ENCODE data around the gene HCFC1R1. TPM values are rescaled to one million over a fixed set of nuclear protein-coding genes. Genes with fewer than 3 reads are reported as not detected.

The HCFC1R1 gene, protein sequence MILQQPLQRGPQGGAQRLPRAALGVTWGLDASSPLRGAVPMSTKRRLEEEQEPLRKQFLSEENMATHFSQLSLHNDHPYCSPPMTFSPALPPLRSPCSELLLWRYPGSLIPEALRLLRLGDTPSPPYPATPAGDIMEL
- total RNA-seq, result 7.8 and 11.3 TPM in 2 replicates

DNA sequence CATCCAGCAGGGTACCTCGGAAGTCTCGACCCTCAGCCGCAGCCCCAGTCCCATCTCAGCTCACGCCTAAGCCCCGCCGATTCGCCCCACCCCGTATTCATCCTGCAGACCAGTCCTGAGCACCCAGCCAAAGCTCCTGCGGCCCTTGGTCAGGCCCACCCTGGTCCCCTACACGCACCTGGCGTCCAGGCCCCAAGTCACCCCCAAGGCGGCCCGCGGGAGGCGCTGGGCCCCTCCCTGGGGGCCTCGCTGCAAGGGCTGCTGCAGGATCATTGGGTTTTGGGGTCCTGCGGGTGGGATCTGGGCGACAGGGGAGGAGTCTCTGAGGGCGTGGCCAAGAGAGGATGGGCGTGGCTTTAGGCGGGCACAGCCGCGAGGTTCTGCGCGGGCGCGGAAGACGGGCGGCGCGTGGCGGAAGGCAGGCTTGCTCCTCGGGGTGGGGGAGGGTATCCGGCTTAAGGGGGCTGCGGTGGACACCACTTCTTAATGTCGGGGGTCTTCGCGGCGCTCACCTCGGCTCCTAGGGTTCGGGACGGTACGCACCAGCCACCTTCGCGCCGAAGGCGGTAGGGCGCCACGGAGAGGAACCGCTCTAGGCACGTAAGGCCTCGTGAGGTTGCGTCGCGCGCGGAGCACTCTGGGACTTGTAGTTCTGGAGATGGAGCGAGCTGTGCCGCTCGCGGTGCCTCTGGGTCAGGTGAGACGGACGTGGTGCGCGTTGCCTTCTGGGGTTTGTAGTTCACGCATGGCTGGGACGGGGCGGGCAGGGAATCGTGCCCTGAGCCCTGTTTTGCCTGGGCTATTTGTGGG lies at the start of gene HCFC1R1, which contains the start of gene THOC6:
HCFC1R1 (minus strand) TSS at position 274 of the 810 bp plus-strand sequence; CDS start at position 273, 1 bp downstream.
THOC6 (plus strand) TSS at position 367 of the 810 bp plus-strand sequence; CDS start at position 659, 292 bp downstream.

DNA sequence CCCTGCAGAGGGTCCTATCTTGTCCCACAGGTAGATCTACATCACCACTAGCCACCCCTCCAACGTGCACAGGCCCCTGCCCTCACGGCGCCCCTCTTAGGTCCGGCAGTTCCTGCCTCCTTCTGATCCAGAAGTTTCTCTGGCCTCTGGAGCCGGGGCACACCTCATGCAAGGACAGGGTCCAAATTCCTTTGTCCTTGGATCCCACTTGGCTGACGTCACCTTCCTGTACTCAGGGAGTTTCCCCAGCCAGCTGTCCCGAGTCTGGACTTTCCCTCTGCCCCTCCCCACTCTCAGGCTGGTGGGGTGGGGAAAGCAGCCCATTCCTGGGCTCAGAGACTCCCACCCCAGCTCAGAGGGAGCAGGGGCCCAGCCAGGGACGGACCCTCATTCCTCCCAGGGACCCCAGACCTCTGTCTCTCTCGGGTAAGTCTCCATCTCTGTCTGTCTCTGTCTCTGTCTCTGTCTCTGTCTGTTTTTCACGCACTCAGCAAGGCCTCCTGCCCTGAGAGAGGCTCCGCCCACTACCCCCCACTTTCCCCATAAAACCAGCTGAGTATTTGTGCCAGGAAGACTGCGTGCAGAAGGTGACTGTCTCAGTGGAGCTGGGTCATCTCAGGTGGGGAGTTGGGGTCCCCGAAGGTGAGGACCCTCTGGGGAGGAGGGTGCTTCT lies 41.5 kb upstream of the HCFC1R1 start, which contains the start of gene IL32:
IL32 (plus strand) TSS at position 572 of the 673 bp plus-strand sequence. CDS start 172 bp downstream, outside the sequence.

GRCh38 chr16:3045758-3046640 lies 22.3 kb upstream of the HCFC1R1 start, which contains the start of gene MMP25:
TSS of gene MMP25 (plus strand) at chr16:3046561. CDS start at chr16:3046918, 357 bp downstream.

GRCh38 chr16:3036726-3037315 lies 13.1 kb upstream of the HCFC1R1 start, which contains the start of gene BICDL2:
TSS of gene BICDL2 (minus strand) at chr16:3036944. CDS start at chr16:3035496, 1,448 bp downstream.

GRCh38 chr16:3020247-3020603 lies 3.5 kb downstream of the HCFC1R1 start, which contains the start of gene TNFRSF12A:
TSS of gene TNFRSF12A (plus strand) at chr16:3020368. CDS start at chr16:3020398, 30 bp downstream.

DNA sequence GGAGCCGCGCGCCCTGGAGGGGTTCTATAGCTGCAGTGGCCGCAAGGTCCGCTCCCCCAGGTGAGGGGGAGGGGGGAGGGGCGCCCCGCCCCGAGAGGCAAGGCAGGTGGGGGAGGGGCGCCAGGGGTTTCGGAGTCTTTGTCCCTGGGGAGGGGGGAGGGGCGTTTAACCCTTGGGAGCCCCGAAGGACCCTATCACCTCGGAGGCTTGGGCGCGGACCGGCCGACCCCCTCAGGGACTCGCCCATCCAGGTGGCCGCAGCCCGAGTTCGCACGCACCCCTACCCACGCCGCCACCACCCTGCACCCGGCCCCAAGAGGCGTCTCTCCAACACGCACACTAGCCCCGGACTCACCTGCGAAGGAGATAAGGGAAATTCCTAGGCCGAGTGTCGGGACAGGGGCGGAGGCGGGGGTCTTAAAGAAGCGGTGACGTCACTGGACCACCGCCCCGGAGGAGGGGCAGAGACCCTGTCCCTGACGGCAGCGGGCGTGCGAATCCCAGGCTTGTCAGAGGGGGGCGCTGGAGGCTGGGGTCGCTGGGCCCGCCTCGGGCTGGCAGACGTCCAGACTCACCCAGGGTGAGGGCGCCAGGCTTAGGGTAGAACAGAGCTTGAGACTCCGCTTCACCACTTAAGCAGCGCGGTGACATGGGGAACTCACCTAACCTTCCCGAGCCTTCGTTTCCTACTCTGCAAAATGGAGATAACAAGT lies 5.8 kb downstream of the HCFC1R1 start, which contains the start of gene CLDN6:
CLDN6 (minus strand) TSS at position 390 of the 713 bp plus-strand sequence. CDS start 2,162 bp downstream, outside the sequence.

GRCh38 chr16:3012828-3013420 lies 10.8 kb downstream of the HCFC1R1 start, which contains the start of gene CLDN9:
TSS of gene CLDN9 (plus strand) at chr16:3012923. CDS start at chr16:3013363, 440 bp downstream.

DNA sequence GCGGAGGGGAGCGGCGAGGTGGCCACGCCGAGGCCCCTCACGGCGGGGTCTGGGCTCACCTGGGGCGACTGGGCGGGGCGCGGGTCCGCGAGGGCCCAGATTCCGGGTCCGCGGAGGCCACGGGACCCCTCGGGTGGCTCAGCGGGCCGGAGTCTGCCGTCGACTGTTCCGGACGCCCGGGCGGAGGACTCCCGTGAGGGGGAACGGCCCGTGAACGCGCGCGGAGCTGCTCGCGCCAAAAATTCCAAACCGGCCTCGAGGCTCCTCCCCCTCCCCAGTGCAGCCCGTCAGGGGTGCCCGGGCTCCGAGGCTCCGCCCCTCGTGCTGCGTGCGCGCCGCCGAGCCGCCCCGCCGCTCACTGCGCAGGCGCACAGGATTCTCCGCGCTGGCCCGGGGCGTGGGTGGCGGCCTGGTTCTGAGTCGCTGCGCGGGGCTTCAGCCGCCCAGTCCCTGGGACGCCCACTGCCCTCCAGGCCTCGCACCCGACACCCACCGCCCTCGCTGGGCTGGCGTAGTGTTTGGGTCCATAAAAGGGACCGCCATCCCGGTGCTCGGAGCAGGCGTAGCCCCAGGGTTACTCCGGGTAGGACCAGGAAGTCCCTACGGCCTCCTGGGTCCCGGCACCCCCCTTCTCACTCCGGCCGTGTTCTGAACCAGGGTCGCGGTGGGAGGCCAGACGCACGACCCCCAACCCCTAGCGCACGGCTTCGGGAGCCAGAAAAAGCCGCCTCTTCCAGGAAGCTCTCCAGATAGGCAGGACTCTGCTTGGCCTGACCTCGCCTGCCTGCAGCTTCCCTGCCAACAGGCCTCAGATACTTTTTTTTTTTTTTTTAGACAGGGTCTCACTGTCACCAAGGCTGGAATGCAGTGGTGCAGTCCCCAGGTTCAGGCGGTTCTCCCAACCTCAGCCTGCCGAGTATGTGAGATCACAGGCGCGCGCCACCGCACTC lies 43.2 kb downstream of the HCFC1R1 start, which contains the start of gene PKMYT1:
PKMYT1 (minus strand) TSS at position 220 of the 950 bp plus-strand sequence. CDS start 789 bp downstream, outside the sequence.

Other genes with a start within 250 kb of the HCFC1R1 start
- 124 and 257 TPM in 2 replicates for gene ELOB, start 246.7 kb downstream of the HCFC1R1 start, total RNA-seq
- gene PRSS33, start 236.4 kb downstream of the HCFC1R1 start, total RNA-seq, result not detected in 2 replicates
- gene PRSS41, start 225.5 kb downstream of the HCFC1R1 start, total RNA-seq, result not detected in 2 replicates
- gene PRSS21, start 206.7 kb downstream of the HCFC1R1 start, total RNA-seq, result not detected in 2 replicates
- not detected in 2 replicates for gene ZG16B, start 193.6 kb downstream of the HCFC1R1 start, total RNA-seq
- not detected in 2 replicates for gene PRSS22, start 165.8 kb downstream of the HCFC1R1 start, total RNA-seq
- 37.6 and 59.4 TPM in 2 replicates for gene FLYWCH2, start 140.7 kb downstream of the HCFC1R1 start, total RNA-seq
- 44.8 and 58.7 TPM in 2 replicates for gene FLYWCH1, start 112.0 kb downstream of the HCFC1R1 start, total RNA-seq
- not detected in 2 replicates for gene KREMEN2, start 59.7 kb downstream of the HCFC1R1 start, total RNA-seq
- gene PAQR4, start 54.6 kb downstream of the HCFC1R1 start, total RNA-seq, result 0.89 and 4.6 TPM in 2 replicates
- gene PKMYT1, start 43.5 kb downstream of the HCFC1R1 start, total RNA-seq, result 0.59 and 4.2 TPM in 2 replicates
- gene CLDN9, start 11.0 kb downstream of the HCFC1R1 start, total RNA-seq, result not detected in 2 replicates
- 0.30 TPM in 1 of 2 replicates, not detected in the other for gene CLDN6, start 5.8 kb downstream of the HCFC1R1 start, total RNA-seq
- gene TNFRSF12A, start 3.6 kb downstream of the HCFC1R1 start, total RNA-seq, result 267 and 333 TPM in 2 replicates
- gene THOC6, start 93 bp upstream of the HCFC1R1 start, total RNA-seq, result 13.2 and 15.4 TPM in 2 replicates
- 0.28 and 0.59 TPM in 2 replicates for gene BICDL2, start 13.0 kb upstream of the HCFC1R1 start, total RNA-seq
- not detected in 2 replicates for gene MMP25, start 22.6 kb upstream of the HCFC1R1 start, total RNA-seq
- 12.5 and 23.7 TPM in 2 replicates for gene IL32, start 41.7 kb upstream of the HCFC1R1 start, total RNA-seq
- gene ZSCAN10, start 75.4 kb upstream of the HCFC1R1 start, total RNA-seq, result not detected in 2 replicates
- 12.2 and 14.9 TPM in 2 replicates for gene ZNF205, start 88.6 kb upstream of the HCFC1R1 start, total RNA-seq
- 8.0 and 14.0 TPM in 2 replicates for gene ZNF213, start 111.1 kb upstream of the HCFC1R1 start, total RNA-seq
- gene OR1F1, start 164.3 kb upstream of the HCFC1R1 start, total RNA-seq, result not detected in 2 replicates
- gene ZNF200, start 211.2 kb upstream of the HCFC1R1 start, total RNA-seq, result 8.0 and 10.1 TPM in 2 replicates
- 0.14 TPM in 1 of 2 replicates, not detected in the other for gene MEFV, start 232.7 kb upstream of the HCFC1R1 start, total RNA-seq